HCEC 1CT (cell line): ENCODE data around the gene CWC27.
A peak's percentile ranks its signal among the peaks of the same experiment; 100 is the strongest.
"Not testable (repeated sequence)": the region's sequence is repeated elsewhere in the genome, so short reads cannot be mapped to it uniquely, and the experiment has no call there.

Experiments
- DNase-seq: peaks from one replicate; pipeline ENCODE4 v3.0.0-alpha.2; 2017

Gene CWC27

DNA sequence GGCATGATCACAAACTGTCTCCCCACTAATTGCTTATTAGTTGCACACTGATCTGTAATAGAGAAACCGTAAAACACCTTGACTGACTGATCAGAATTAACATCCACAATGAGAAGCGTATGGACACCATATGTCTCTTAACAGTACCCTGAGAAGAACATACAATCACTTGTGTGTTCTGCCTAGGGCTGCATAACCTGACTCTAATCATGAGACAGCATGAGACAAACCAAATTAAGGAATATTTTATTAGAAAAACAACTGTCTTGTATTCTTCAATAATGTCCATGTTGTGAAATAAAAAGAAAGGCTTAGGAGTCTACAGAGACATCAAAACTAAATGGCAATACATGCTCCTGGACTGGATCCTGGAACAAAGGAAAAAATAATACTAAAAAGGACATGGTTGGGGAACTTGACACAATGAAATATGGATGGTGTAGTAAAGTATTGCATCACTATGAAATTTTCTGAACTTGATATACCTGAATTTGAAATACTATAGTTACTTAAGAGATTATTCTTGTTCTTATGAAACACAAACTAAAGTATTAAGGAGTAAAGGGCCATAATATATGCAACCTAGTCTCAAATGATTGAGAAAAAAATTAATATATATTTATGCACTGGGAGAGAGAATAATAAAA is 162.1 kb downstream of the CWC27 start:
- DNase-seq: no peak

DNA sequence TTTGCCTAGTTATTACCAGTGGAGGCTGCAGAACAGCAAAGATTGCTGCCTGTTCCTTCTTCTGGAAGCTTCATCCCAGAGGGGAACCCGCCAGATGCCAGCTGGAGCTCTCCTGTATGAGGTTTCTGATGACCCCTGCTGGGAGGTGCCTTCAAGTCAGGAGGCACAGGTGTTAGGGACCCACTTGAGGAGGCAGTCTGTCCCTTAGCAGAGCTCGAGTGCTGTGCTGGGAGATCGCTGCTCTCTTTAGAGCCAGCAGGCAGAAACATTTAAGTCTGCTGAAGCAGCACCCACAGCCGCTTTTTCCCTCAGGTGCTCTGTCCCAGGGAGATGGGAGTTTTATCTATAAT is 170.7 kb downstream of the CWC27 start:
- DNase-seq: not testable (repeated sequence)

DNA sequence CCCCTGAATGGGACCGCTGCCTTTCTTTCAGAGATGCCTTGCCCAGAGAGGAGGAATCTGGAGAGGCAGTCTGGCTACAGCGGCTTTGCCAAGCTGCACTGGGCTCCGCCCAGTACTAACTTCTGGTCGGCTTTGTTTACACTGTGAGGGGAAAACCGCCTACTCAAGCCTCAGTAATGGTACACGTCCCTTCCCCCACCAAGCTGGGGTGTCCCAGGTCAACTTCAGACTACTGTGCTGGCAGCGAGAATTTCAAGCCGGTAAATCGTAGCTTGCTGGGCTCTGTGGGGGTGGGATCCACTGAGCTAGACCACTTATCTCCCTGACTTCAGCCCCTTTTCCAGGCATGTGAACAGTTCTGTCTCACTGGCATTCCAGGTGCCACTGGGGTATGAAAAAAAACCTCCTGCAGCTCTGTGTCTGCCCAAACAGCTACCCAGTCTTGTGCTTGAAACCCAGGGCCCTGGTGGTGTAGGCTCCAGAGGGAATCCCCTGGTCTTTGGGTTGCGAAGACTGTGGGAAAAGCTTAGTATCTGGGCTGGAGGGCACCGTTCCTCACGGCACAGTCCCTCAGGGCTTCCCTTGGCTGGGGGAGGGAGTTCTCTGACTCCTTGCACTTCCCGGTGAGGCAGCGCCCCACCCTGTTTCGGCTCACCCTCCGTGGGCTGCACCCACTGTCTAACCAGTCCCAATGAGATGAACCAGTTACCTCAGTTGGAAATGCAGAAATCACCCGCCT is 171.2 kb downstream of the CWC27 start:
- peak; percentile 76 for DNase-seq

DNA sequence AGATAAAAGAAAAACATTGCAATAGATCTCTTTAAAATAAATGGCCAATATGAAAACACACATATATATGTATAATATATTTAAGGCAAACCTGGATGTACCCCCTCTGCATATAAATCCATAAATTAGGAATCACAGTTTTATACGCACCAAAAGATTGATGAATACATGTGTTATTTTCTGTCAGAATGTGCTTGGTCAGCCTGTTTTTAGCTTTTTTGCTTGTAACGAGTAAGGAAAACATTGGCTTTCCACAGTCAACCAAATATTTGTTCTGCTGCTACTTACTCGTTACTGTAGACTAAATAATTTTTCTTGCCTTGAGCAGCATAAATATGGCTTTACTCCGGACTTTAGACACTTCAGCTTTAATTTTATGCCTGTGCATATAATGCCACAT is 173.7 kb downstream of the CWC27 start:
- no peak for DNase-seq

DNA sequence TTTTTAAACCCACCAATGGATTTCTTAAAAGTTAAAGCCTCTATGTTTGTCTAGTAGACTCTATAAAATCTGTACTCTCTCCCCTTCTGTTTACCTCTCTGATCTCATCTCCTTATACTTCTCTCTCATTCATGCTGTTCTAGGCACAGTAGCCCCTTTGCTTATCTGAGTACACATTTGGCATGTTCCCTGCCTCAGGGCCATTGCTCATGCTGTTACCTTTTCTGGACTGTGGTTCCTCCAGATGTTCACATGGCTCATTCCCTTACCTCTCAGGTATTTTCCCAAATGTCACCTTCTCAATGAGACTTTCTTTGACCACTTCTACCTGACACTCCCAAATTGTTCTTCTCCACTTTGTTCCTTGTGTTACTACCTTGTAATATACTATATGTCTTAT is 176.1 kb downstream of the CWC27 start:
- DNase-seq: no peak

DNA sequence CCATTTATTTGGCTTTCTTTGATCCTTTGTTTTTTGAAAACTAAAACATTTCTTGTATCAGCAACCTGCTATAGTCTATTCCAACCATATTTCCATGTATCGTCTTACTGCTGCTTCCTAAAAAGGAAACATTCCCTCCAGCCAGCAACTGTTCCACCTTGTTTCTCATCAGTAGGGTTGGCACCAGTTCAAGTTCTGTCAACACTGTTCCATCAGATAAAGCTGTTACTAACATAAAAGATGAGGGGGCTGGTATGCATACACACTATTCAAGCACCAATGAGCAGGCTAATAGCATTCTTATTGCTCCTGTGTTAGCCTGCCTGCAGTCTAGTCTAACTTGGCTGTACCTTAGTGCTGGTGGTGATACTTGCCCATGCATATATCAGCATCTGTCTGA is 178.3 kb downstream of the CWC27 start:
- no peak for DNase-seq

DNA sequence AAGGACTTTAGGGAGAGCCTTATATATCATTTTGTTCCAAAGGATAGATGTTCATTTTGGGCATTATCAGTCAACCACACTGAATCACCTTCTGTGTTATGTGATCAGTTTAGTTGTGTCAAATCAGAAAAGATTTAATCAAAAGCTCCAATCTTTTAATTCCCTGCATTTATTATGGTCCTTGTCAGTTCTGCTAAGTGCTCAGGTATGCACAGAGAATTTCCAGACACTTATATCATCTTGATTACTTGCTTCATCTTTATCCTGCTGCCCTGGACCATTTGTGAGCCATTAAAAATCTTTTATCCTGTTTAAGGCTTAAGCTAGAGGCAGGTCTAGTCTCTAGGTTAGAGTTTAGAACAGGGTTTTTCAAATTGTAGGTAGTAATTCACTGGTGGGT is 179.1 kb downstream of the CWC27 start:
- no peak for DNase-seq

DNA sequence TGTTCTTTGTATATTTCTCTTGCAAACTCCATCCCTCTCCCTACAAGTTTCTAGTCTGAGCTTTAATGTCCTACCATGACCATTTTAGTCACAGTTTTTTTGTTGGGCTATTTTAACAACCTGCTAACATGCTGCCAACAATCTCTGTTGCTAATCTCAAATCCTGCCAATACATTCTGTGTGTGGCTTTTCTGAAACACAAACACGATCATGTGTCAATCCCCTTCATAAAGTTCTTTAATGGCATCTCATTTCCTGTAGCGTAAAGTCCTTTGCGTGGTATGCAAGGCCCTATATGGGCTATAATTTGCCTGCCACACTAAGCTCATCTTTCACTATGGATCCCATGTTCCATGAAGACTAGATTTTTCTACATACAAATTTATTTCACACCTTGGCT is 180.6 kb downstream of the CWC27 start:
- no peak for DNase-seq

DNA sequence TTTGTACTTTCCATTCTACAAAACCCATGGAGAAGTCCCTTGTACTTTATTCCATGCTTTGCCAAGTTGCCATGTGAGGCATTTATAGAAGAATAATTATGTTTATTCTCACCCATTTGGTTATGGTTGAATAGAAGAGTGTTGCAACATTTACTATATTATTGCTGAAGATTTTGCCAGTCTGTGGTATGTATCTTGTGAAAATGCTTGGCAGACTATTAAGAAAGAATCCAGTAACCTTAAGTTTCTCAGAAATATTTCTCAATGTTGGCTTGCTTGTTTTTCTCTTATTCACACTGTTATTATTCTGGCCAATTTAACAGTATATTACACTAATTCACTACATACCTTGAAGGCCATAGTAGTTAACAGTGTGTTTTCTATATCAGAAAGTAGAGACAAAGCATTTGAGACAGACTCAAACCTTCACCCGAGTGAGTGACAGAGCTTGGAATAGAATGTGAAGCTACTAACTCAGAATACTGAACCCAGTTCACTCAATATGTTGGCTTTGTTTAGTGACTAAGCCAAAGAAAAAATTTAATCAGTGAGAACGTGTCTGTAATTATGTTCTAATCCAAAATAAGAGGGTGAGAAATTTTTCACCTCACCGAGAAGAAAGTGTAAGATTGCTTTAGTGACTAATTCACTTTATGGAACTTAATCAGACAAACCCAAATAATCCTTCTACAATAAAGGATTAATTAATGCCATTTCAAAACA is 184.4 kb downstream of the CWC27 start:
- no peak for DNase-seq

DNA sequence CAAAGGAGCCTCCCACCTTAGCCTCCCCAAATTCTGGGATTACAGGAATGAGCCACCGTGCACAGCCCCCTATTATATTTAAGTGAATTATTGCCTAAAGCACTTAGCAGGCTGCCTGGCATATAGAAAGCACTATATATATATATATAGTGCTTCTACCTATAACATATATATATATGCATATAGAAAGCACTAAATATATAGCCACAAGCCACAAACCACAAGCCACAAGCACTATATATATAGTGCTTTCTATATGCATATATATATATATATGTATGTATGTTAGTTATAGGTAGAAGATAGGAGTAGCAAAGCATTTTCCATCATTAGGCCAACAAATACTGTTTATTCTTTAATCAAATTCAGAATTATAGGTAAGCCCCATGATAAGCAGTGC is 185.8 kb downstream of the CWC27 start:
- no peak for DNase-seq

DNA sequence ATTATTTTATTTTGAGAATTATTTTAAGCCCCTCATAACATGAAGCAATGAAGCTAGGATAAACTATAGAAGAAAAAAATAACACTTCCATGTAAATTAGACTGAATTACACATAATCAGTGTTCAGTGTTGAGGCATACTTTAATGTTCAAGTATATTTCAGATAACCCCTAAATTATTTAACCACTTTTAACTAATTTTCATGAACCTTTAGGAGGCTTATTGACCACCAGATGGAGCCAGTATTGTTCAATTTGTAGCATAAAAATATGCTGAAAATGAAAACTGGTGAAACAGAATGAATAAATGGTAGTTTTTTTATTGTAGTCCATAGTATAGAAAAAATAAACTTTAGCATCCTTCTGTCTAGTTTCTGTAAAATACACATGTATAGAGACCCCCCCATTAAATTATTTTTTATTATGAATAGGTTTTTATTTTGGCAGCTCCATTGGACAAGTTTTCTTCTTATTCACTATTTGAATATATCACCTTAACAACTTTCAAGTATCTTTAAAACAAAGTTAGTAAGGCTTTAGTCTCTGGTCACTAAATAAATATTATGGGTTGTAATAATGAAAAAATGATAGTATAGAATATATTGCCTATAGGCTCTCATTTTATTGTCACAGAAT is 190.1 kb downstream of the CWC27 start:
- peak; percentile 71 for DNase-seq

DNA sequence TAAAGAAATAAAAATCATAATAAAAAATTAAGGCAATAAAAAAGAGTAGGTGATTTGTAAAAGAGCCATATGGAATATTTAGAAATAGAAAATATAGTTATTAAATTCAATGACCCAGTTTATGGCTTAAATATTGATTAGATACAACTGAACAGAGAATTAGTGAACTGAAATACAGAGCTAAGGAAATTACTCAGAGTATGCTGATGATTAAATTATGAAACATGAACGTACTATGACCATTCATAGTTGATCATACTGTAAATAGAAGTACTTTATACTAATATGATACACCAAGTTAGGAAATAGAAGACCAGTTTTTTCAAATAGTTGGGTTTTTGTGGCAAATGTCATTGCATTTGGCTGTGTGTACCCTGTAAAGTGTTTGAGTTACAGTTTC is 194.5 kb downstream of the CWC27 start:
- no peak for DNase-seq

DNA sequence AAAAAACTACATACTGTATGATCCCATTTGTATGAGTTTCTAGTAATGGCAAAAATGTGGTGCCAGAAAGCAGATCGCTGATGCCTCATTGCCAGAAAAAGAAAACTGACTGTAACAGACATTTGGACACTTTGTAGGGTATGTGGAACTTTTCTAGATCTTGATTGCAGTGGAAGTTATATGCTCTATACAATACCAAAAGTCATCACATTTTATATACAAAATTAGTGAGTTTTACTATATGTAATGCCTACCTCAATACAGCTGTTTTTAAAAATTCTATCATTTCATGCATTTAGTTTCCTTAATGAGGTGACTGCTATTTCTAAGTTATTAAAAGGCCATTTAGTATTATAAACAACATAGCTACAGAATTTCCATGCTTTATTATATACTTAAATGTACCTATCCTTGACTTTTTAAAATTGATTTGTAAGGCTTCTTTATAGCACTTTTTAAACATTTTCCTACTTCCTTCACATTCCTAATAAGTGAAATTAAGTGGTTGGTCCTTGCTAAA is 199.9 kb downstream of the CWC27 start:
- no peak for DNase-seq

DNA sequence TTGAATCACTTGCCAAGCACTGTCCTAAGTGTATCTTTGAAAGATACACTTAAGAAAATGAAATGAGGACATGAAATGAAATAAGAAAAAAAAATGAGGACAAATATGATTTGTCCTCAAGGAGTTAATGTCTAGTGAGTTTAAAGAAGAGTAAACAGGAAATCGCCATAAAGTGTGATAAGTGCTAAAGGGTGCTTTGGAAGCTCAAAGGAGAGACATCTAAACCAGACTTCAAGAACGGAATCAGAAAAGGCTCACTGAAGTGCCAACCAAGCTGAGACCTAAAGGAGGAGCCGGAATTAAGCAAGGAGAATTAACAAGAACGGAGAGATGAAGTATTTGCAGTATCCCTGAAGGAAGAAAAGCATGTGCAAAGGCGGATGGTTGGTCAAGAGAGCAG is 200.8 kb downstream of the CWC27 start:
- DNase-seq: no peak

DNA sequence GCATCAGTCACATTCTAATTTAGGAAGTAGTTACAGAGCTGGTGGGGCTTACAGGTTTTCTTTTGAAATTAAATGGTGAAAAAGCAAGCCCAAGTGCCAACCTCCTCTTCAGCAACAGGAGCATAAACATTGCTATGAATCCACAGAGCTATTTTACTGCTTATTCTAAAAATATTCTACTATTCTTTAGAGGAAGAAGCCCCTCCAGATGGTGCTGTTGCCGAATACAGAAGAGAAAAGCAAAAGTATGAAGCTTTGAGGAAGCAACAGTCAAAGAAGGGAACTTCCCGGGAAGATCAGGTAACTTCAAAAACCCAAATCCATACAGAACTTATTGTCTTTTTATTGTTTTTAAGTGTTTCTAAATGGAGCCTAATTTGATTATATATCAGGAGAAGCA is 202.8 kb downstream of the CWC27 start:
- peak; percentile 6 for DNase-seq

DNA sequence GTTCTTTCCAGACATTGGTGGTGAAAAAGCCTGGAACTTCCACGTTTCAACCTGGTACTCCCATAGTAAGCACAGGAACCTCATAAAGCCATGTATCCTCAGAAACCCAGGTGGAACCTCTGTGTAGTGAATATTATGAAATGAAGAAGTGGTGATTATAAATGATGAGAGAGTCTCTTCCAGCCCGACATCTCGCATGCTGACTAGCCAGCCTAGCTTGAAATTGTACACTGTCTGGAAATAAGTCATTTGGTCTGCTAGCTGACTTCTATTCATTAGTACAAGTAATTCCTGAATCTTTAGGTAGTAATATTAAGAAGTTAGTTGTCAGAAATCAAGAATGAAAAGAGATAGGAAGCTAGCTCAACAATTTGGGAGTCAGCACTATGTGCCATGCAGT is 203.3 kb downstream of the CWC27 start:
- no peak for DNase-seq

DNA sequence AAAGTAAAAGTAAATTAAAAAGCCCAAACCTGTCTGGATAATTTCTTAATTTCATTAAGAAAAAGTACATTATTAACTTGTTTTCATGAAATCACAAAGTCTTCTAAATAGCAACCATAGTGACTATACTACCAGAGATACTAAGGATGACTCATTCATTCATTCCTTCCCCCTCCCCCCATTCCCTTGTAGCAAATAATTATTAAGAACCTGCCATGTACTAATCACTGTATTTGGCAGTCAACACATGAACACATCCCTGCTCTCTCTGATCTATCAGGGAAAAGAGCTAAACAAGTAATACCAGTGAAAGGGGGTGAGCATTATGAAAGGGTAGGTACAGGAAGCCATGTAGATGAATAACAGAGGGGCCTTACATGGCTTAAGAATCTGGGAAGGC is 203.9 kb downstream of the CWC27 start:
- peak; percentile 9 for DNase-seq

DNA sequence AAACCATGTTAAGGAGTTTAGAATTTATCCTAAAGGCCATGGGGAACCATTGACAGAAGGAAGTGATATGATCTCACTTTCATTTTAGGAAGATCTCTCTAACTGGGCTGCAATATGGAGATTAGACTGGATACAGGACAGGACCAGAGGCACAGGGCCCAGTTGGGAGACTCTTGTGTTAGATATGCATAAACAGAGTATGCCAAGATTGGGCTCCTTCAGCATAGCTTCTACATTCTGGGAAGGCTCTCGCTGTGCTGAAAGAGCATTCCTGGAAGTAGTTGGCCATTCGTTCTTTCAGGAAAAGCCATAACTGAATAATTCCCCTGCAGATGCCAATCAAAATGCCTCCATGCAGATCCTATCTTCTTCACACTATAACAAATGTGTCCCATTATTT is 204.5 kb downstream of the CWC27 start:
- no peak for DNase-seq

DNA sequence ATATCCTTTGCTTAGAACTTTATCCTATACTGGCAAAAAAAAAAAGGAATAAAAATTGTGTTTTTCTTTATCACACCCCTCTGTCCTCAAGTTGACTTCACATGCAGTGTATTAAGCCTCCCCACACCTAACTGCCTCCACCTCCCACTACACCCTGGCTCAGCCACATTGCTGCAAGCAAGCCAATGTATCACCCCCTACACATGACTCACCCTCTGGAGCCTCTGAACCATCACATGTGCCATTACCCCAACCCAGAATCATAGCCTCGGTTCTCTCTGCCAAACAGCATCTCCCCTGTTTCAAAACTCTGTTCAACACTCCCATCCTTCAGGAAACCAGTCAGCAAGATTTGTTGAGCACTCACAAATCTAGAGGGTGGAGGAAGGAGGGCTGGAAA is 209.0 kb downstream of the CWC27 start:
- DNase-seq: peak; percentile 42

DNA sequence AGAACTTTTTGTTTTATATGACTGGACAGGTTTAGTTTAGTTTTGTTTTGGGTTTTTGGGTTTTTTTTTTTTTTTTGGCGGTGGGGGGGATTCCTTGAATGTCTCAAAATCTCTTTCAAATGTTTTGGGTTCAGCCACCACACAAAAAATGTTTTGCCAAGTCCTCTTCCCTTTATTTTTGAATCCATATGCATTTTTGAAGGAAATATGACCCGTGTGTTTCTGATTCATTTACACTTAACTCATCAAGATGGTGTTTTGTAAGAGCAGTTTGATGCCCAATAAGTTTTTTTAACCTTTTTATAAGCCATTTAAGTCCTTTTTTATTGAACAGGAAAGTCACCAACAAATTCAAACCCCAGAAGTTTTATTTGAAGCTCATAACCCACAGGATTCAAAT is 209.8 kb downstream of the CWC27 start:
- peak; percentile 23 for DNase-seq

DNA sequence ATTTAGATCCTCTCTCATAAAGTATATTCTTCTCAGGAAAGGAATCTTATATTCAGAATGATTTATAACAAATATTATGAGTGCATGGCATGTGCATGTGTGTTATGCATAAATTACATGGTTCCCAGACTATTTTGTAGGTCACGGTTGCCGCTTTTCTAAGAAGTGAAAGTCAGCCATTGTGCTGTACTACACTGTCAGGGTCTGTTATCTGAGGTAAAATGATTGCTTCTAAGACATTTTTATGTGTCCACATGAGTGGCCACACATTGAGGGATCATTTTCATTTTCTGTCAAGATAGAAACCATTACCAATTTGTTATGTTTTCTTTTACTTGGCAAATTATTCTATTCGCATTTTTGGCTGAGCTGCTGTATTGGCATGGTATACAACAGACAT is 210.8 kb downstream of the CWC27 start:
- no peak for DNase-seq

DNA sequence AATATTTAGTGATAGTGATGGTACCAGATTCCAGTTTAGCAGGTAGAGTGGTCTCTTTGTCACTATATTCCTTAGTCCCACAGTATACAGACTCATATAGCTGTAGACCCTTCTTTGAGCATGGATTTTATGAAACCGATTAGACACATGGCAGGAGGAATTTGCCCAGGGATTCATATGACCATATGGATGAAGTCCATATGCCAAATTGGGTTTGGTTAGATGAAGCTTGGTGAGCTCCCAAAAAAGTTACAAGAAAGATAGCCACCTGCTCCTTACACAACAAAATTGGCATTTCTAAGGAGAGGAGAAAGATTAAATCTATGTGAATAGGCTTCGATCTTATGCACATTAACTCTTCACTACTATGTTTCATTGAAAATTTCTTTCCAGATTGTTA is 211.4 kb downstream of the CWC27 start:
- DNase-seq: no peak

DNA sequence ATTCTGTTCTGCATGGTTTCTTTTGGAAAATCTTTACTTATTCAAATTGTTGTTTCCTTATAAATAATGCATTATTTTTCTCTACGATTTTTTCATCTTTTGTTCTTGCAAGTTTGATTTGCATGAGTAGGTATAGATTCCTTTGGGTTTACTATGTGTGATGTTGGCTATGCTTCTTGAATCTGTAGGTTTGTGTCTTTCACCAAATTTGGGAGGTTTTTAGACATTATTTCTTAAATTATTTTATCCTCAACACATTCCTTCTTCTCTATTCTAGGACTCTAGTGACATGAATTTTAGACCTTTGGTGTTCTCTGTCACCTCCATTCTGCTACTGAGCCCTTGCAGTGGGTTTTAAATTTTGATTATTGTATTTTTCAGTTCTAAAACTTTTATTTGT is 219.0 kb downstream of the CWC27 start:
- DNase-seq: no peak

DNA sequence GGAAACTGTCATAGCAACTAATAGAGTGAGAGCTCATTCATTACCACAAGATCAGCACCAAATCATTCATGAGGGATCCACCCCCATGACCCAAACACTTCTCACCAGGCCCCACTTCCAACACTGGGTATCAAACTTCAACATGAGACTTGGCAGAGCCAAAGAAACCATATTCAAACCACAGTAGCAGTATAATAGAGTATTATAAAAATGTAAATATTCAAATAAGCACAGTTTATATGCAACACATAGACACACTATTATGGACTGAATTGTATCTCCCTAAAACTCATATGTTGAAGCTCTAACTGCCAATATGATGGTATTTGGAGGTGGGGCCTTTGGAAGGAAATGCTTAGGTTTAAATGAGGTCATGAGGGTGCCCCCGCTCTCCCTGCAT is 240.5 kb downstream of the CWC27 start:
- DNase-seq: no peak
